Rectal smooth muscle tissue (tissue), 1 donor: ENCODE measurements around the gene MADCAM1.

ENCODE experiments used
- H3K27ac ChIP-seq: one replicate; pipeline ENCODE4 v1.7.0; 2013; ENCODE audit warnings: low read depth, low read length, inconsistent platforms
- H3K27me3 ChIP-seq: one replicate; pipeline ENCODE4 v1.7.0; 2013; ENCODE audit warnings: low read length; ENCODE audit not compliant: control insufficient read depth, insufficient read depth
- H3K36me3 ChIP-seq: one replicate; pipeline ENCODE4 v1.7.0; 2013; ENCODE audit warnings: low read length; ENCODE audit not compliant: control insufficient read depth, insufficient read depth
- H3K4me1 ChIP-seq: one replicate; pipeline ENCODE4 v1.7.0; 2013; ENCODE audit warnings: low read length; ENCODE audit not compliant: control insufficient read depth, insufficient read depth
- H3K4me3 ChIP-seq: one replicate; pipeline ENCODE4 v1.7.0; 2013; ENCODE audit warnings: low read length
- H3K9ac ChIP-seq: one replicate; pipeline ENCODE4 v1.7.0; 2013; ENCODE audit warnings: low read length

MADCAM1 gene

GRCh38 chr19:496986-497385 is 700 bp downstream of the MADCAM1 start:
- Histone ChIP-seq H3K4me3 (no peak overlapping the region), H3K36me3 (no peaks in the 10 kb centered on the region), H3K27ac (no peak overlapping the region), H3K4me1 (no peaks in the 10 kb centered on the region), H3K27me3 (peaks cover 22% of the 10 kb centered on the region), H3K9ac (no peak overlapping the region)

- no peaks in the 10 kb centered on the region for H3K4me1 ChIP-seq
- H3K27me3 ChIP-seq, result peaks cover 22% of the 10 kb centered on the region
- no peaks in the 10 kb centered on the region for H3K36me3 ChIP-seq
- no peak overlapping the region for H3K4me3 ChIP-seq
- H3K9ac ChIP-seq, result no peak overlapping the region
- no peak overlapping the region for H3K27ac ChIP-seq
These were observed 1.2 kb downstream of the MADCAM1 start for GRCh38 chr19:497491-497868.

- Histone ChIP-seq H3K27ac (no peak overlapping the region), H3K27me3 (peaks cover 22% of the 10 kb centered on the region), H3K4me1 (no peaks in the 10 kb centered on the region), H3K4me3 (no peak overlapping the region), H3K9ac (no peak overlapping the region), H3K36me3 (no peaks in the 10 kb centered on the region)
These were observed 1.7 kb downstream of the MADCAM1 start for GRCh38 chr19:497869-498510.

- Histone ChIP-seq H3K4me1 (no peaks in the 10 kb centered on the region), H3K27me3 (peaks cover 22% of the 10 kb centered on the region), H3K27ac (no peak overlapping the region), H3K4me3 (no peak overlapping the region), H3K9ac (no peak overlapping the region), H3K36me3 (no peaks in the 10 kb centered on the region)
These were observed 2.2 kb downstream of the MADCAM1 start for GRCh38 chr19:498511-498891.

GRCh38 chr19:498977-499623 is 2.8 kb downstream of the MADCAM1 start:
- H3K4me3 ChIP-seq, result no peak overlapping the region
- no peaks in the 10 kb centered on the region for H3K4me1 ChIP-seq
- peaks cover 22% of the 10 kb centered on the region for H3K27me3 ChIP-seq
- no peak overlapping the region for H3K9ac ChIP-seq
- no peaks in the 10 kb centered on the region for H3K36me3 ChIP-seq
- no peak overlapping the region for H3K27ac ChIP-seq

- Histone ChIP-seq H3K4me3 (no peak overlapping the region), H3K27me3 (peaks cover 18% of the 10 kb centered on the region), H3K9ac (no peak overlapping the region), H3K27ac (no peak overlapping the region), H3K36me3 (no peaks in the 10 kb centered on the region), H3K4me1 (peaks cover 3% of the 10 kb centered on the region)
These were observed 5.4 kb downstream of the MADCAM1 start for GRCh38 chr19:501646-502045.

- H3K27me3 ChIP-seq, result peaks cover 3% of the 10 kb centered on the region
- H3K27ac ChIP-seq, result no peak overlapping the region
- peaks cover 9% of the 10 kb centered on the region for H3K4me1 ChIP-seq
- no peaks in the 10 kb centered on the region for H3K36me3 ChIP-seq
- no peak overlapping the region for H3K4me3 ChIP-seq
- no peak overlapping the region for H3K9ac ChIP-seq
These were observed 8.3 kb downstream of the MADCAM1 start for GRCh38 chr19:504616-505015.

GRCh38 chr19:506404-507285 is 10.4 kb downstream of the MADCAM1 start:
- Histone ChIP-seq H3K9ac (peak overlapping the region; percentile 69), H3K27ac (peak overlapping the region; percentile 81), H3K27me3 (no peaks in the 10 kb centered on the region), H3K36me3 (no peaks in the 10 kb centered on the region), H3K4me3 (peak overlapping the region; percentile 89), H3K4me1 (peaks cover 13% of the 10 kb centered on the region)

- Histone ChIP-seq H3K4me1 (peaks cover 13% of the 10 kb centered on the region), H3K36me3 (no peaks in the 10 kb centered on the region), H3K27me3 (no peaks in the 10 kb centered on the region), H3K27ac (peak within 1 kb of the TSS; percentile 81), H3K9ac (peak within 1 kb of the TSS; percentile 69), H3K4me3 (peak within 1 kb of the TSS; percentile 89)
These were observed 11.3 kb downstream of the MADCAM1 start, which contains the start of gene TPGS1 for GRCh38 chr19:507286-508203. TPGS1 (plus strand) TSS chr19:507497; CDS start chr19:507507, 10 bp downstream.

- Histone ChIP-seq H3K9ac (no peak overlapping the region), H3K36me3 (no peaks in the 10 kb centered on the region), H3K27ac (no peak overlapping the region), H3K4me3 (peak overlapping the region; percentile 89), H3K4me1 (peaks cover 13% of the 10 kb centered on the region), H3K27me3 (no peaks in the 10 kb centered on the region)
These were observed 12.2 kb downstream of the MADCAM1 start for GRCh38 chr19:508204-509150.

GRCh38 chr19:510606-511100 is 14.4 kb downstream of the MADCAM1 start:
- Histone ChIP-seq H3K27ac (peak overlapping the region; percentile 58), H3K4me3 (peak overlapping the region; percentile 17), H3K4me1 (peaks cover 13% of the 10 kb centered on the region), H3K27me3 (no peaks in the 10 kb centered on the region), H3K36me3 (no peaks in the 10 kb centered on the region), H3K9ac (peak overlapping the region; percentile 8)
